Left lung (tissue), 10 donors: Measurements from ENCODE around the gene FBXL15. TPM values are rescaled to one million over a fixed set of nuclear protein-coding genes. Genes with fewer than 3 reads are reported as not detected.

ENCODE experiments used
- ATAC-seq: fragments of 200-7000 bp; cut with Tn5 transposase; one replicate; pipeline ENCODE4 v1.9.1; 2020; ENCODE audit warnings: moderate library complexity
- DNase-seq, 4 donors: peaks; one replicate each; pipeline ENCODE4 v3.0.0-alpha.2; 2013 to 2020
- H3K27ac ChIP-seq, 2 donors: fragments of 200-600 bp; sonication (generic) in 1 of 2; one replicate each; pipeline versions ENCODE4 v1.5.0 to v1.8.0; 2020 to 2021
- H3K27me3 ChIP-seq, 2 donors: fragments of 200-600 bp; sonication (generic) in 1 of 2; one replicate each; pipeline versions ENCODE4 v1.5.0 to v1.8.0; 2020 to 2021
- H3K36me3 ChIP-seq, 2 donors: fragments of 200-600 bp; sonication (generic) in 1 of 2; one replicate each; pipeline versions ENCODE4 v1.5.0 to v1.8.0; 2020 to 2021
- H3K4me1 ChIP-seq, 2 donors: fragments of 200-600 bp; one replicate each; pipeline ENCODE4 v1.8.0; 2021
- H3K4me3 ChIP-seq, 2 donors: fragments of 200-600 bp; sonication (generic) in 1 of 2; one replicate each; pipeline versions ENCODE4 v1.5.0 to v1.8.0; 2020 to 2021; ENCODE audit warnings: mild to moderate bottlenecking in 1 of 2
- H3K9me3 ChIP-seq, 2 donors: fragments of 200-600 bp; sonication (generic) in 1 of 2; one replicate each; pipeline versions ENCODE4 v1.5.0 to v1.8.0; 2020 to 2021
- CTCF ChIP-seq, 2 donors: fragments of 200-600 bp; sonication (generic) in 1 of 2; IDR thresholded peaks; one replicate each; pipeline versions ENCODE4 v1.5.0 to v1.8.0; 2021; ENCODE audit warnings: antibody characterized with exemption in 2 of 2
- intact Hi-C, 2 donors: fragments of 100-400 bp; cut with DNase I; formaldehyde crosslinking; loops; one replicate each; pipeline versions ENCODE4 v1.11.2 to v1.14.2; 2022
- microRNA-seq, 2 donors: library from miRNA; unstranded; fragments of <30 nt; microRNA quantifications; one replicate each; pipeline ENCODE4, GENCODE V29; 2019
- polyA plus RNA-seq, 6 donors: library from polyadenylated mRNA; unstranded; fragments of 120-200 nt; gene quantifications; one replicate each; pipeline ENCODE4 v1.2.1, GENCODE V29; 2013; ENCODE audit not compliant: insufficient read length in 6 of 6
- total RNA-seq, 2 donors: library from RNA; stranded (reverse); fragmentation: NEBNext Ultra II Directional; extraction: Animal tissue kit (Norgen Biotek cat#: 25700); gene quantifications; one replicate each; pipeline ENCODE4 v1.2.1, GENCODE V29; 2021
- donor health status: DM: no; HTN: yes; CAD: no.
- donor health status: DM: no; HTN: no; CAD: no.

The FBXL15 gene
- total and polyA plus RNA-seq, 8 donors = 5.7 to 18.7 (median 7.4) TPM

- ATAC-seq = no peak
- intact Hi-C loops = no loop called here
Measured at GRCh38 chr10:102468683-102469082, 48.0 kb downstream of the FBXL15 start.

GRCh38 chr10:102470579-102471546, 50.2 kb downstream of the FBXL15 start:
- TF ChIP-seq CTCF (IDR thresholded peaks at IDR 0.05) = no peak
- Histone ChIP-seq H3K36me3 (peaks cover 0 to 53% of the 10 kb centered on the region in 2 donors), H3K27me3 (no peaks in the 10 kb centered on the region), H3K4me1 (peaks cover 6 to 33% of the 10 kb centered on the region in 2 donors), H3K4me3 (no peak overlapping the region), H3K9me3 (no peaks in the 10 kb centered on the region), H3K27ac (no peak overlapping the region)
- intact Hi-C loops = no loop called here
- no peak for ATAC-seq
- DNase-seq = peak in 1 of 4 donors; percentile 74

More at GRCh38 chr10:102468683-102469082, 48.0 kb downstream of the FBXL15 start:
- Histone ChIP-seq H3K4me1 (peaks cover 6 to 34% of the 10 kb centered on the region in 2 donors), H3K36me3 (peaks cover 0 to 41% of the 10 kb centered on the region in 2 donors), H3K4me3 (no peak overlapping the region), H3K27me3 (no peaks in the 10 kb centered on the region), H3K9me3 (no peaks in the 10 kb centered on the region), H3K27ac (peak overlapping the region; percentile 22 to 86)
- TF ChIP-seq CTCF (IDR thresholded peaks at IDR 0.05) = no peak
- peak in 1 of 4 donors; percentile 17 for DNase-seq

Small RNA genes within 50 kb of the gene (microRNA-seq; reads per million reads assigned to microRNA genes)
- 14,337 to 16,841 reads per million in 2 donors for gene MIR146B

Other genes with a start within 250 kb of the FBXL15 start
- under 1 TPM; 0.58 to 0.65 TPM for gene ELOVL3, start 194.5 kb upstream of the FBXL15 start, total RNA-seq
- gene ELOVL3, start 194.5 kb upstream of the FBXL15 start, polyA plus RNA-seq = under 1 TPM; 0.12 to 0.92 (median 0.52) TPM
- gene PITX3, start 179.3 kb upstream of the FBXL15 start, total RNA-seq = under 1 TPM in 1 of 2 donors, not detected in 1; 0.29 TPM
- 1 to 10 TPM in 1 of 6 donors, under 1 TPM in 5; 0.28 to 1.4 (median 0.34) TPM for gene PITX3, start 179.3 kb upstream of the FBXL15 start, polyA plus RNA-seq
- gene GBF1, start 175.3 kb upstream of the FBXL15 start, total RNA-seq = 10 to 100 TPM; 48.7 to 53.4 TPM
- 10 to 100 TPM; 44.7 to 57.2 (median 46.2) TPM for gene GBF1, start 175.3 kb upstream of the FBXL15 start, polyA plus RNA-seq
- 10 to 100 TPM; 37.0 to 50.2 TPM for gene NFKB2, start 25.1 kb upstream of the FBXL15 start, total RNA-seq
- 10 to 100 TPM; 22.0 to 26.4 (median 24.8) TPM for gene NFKB2, start 25.1 kb upstream of the FBXL15 start, polyA plus RNA-seq
- gene PSD, start 2.1 kb upstream of the FBXL15 start, total RNA-seq = 1 to 10 TPM; 1.4 to 5.4 TPM
- gene PSD, start 2.1 kb upstream of the FBXL15 start, polyA plus RNA-seq = 10 to 100 TPM in 4 of 6 donors, 1 to 10 TPM in 2; 8.0 to 15.1 (median 11.5) TPM
- 10 to 100 TPM; 47.0 to 48.2 TPM for gene CUEDC2, start 11.7 kb downstream of the FBXL15 start, total RNA-seq
- 10 to 100 TPM; 66.7 to 81.0 (median 75.8) TPM for gene CUEDC2, start 11.7 kb downstream of the FBXL15 start, polyA plus RNA-seq
- 1 to 10 TPM; 5.6 to 7.3 TPM for gene C10orf95, start 30.7 kb downstream of the FBXL15 start, total RNA-seq
- gene C10orf95, start 30.7 kb downstream of the FBXL15 start, polyA plus RNA-seq = 1 to 10 TPM in 5 of 6 donors, under 1 TPM in 1; 0.70 to 2.3 (median 1.4) TPM
- gene ACTR1A, start 81.9 kb downstream of the FBXL15 start, total RNA-seq = 100 to 1,000 TPM; 104 to 122 TPM
- 10 to 100 TPM; 78.4 to 92.6 (median 83.6) TPM for gene ACTR1A, start 81.9 kb downstream of the FBXL15 start, polyA plus RNA-seq
- 10 to 100 TPM; 13.4 to 15.2 TPM for gene SUFU, start 83.1 kb downstream of the FBXL15 start, total RNA-seq
- 10 to 100 TPM; 26.9 to 30.7 (median 28.3) TPM for gene SUFU, start 83.1 kb downstream of the FBXL15 start, polyA plus RNA-seq
- gene TRIM8, start 223.6 kb downstream of the FBXL15 start, total RNA-seq = 100 to 1,000 TPM; 123 to 180 TPM
- 100 to 1,000 TPM in 4 of 6 donors, 10 to 100 TPM in 2; 88.9 to 128 (median 102) TPM for gene TRIM8, start 223.6 kb downstream of the FBXL15 start, polyA plus RNA-seq